Measurements from ENCODE around the gene CDC45. TPM values are rescaled to one million over a fixed set of nuclear protein-coding genes. Genes with fewer than 3 reads are reported as not detected.
"Not testable (repeated sequence)": the region's sequence is repeated elsewhere in the genome, so short reads cannot be mapped to it uniquely, and the experiment has no call there.

Gene CDC45
- total and polyA plus RNA-seq, 10 donors, result 1.5 to 7.3 (median 4.9) TPM

DNA sequence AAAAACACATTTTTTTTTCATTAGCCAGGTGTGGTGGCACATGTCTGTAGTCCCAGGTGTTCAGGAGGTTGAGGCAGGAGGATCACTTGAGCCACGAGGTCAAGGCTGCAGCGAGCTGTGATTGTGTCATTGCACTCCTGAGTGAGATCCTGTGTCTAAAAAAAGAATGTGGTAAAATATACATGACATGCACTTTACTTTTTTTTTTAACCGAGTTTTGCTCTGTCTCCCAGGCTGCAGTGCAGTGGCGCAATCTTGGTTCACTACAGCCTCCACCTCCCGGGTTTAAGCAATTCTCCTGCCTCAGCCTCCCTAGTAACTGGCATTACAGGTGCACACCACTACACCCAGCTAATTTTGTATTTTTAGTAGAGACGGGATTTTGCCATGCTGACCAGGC is 67.0 kb downstream of the CDC45 start:
- no peaks in the 10 kb centered on the region for H3K36me3 ChIP-seq
- no peaks in the 10 kb centered on the region for H3K9me3 ChIP-seq
- WGBS, 5 donors, result 53 to 63% (median 54%) methylated on average over 6 of the region's 6 CpGs
- H3K4me3 ChIP-seq, result no peak overlapping the region
- H3K27me3 ChIP-seq (replicated peaks in 1 of 7), result peaks cover 0 to 22% (median 0%) of the 10 kb centered on the region in 7 donors
- no peak overlapping the region for H3K27ac ChIP-seq
- H3K4me1 ChIP-seq, result peaks cover 0 to 25% (median 3%) of the 10 kb centered on the region in 6 donors
- intact Hi-C loops (cut with DNase I; ENCODE audit: low total_unique reads), result no loop called here
- TF ChIP-seq POLR2A (IDR thresholded peaks at IDR 0.05) (no peak), POLR2AphosphoS5 (IDR thresholded peaks at IDR 0.05) (no peak)
- TF ChIP-seq, protein P1, sequence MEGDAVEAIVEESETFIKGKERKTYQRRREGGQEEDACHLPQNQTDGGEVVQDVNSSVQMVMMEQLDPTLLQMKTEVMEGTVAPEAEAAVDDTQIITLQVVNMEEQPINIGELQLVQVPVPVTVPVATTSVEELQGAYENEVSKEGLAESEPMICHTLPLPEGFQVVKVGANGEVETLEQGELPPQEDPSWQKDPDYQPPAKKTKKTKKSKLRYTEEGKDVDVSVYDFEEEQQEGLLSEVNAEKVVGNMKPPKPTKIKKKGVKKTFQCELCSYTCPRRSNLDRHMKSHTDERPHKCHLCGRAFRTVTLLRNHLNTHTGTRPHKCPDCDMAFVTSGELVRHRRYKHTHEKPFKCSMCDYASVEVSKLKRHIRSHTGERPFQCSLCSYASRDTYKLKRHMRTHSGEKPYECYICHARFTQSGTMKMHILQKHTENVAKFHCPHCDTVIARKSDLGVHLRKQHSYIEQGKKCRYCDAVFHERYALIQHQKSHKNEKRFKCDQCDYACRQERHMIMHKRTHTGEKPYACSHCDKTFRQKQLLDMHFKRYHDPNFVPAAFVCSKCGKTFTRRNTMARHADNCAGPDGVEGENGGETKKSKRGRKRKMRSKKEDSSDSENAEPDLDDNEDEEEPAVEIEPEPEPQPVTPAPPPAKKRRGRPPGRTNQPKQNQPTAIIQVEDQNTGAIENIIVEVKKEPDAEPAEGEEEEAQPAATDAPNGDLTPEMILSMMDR (IDR thresholded peaks at IDR 0.05 in 8 of 11, conservative IDR thresholded peaks at IDR 0.05 in 3 of 11), result no peak
- DNase-seq, result no peak

DNA sequence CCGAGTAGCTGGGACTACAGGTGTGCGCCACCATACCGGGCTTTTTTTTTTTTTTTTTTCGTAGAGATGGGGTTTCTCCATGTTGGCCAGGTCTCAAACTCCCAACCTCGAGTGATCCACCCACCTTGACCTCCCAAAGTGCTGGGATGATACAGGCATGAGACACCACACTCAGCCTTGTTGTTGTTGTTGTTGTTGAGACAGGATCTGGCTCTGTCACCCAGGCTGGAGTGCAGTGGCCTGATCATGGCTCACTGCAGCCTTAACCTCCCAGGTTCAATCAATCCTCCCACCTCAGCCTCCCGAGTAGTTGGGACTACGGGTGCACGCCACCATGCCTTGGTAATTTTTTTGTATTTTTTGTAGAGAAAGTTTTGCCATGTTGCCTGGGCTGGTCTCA is 67.9 kb downstream of the CDC45 start:
- Histone ChIP-seq H3K4me1 (peaks cover 0 to 25% (median 3%) of the 10 kb centered on the region in 6 donors), H3K4me3 (no peak overlapping the region), H3K36me3 (no peaks in the 10 kb centered on the region), H3K27ac (no peak overlapping the region), H3K27me3 (replicated peaks in 1 of 7) (peaks cover 0 to 22% (median 0%) of the 10 kb centered on the region in 7 donors), H3K9me3 (peaks cover 0 to 2% (median 0%) of the 10 kb centered on the region in 8 donors)
- TF ChIP-seq POLR2AphosphoS5 (IDR thresholded peaks at IDR 0.05) (no peak), POLR2A (IDR thresholded peaks at IDR 0.05) (no peak)
- TF ChIP-seq, protein P1 (IDR thresholded peaks at IDR 0.05 in 8 of 11, conservative IDR thresholded peaks at IDR 0.05 in 3 of 11), result no peak
- intact Hi-C loops (cut with DNase I; ENCODE audit: low total_unique reads), result no loop called here
- no peak for DNase-seq
- WGBS, 5 donors, result 90 to 93% (median 91%) methylated on average over 8 of the region's 8 CpGs

DNA sequence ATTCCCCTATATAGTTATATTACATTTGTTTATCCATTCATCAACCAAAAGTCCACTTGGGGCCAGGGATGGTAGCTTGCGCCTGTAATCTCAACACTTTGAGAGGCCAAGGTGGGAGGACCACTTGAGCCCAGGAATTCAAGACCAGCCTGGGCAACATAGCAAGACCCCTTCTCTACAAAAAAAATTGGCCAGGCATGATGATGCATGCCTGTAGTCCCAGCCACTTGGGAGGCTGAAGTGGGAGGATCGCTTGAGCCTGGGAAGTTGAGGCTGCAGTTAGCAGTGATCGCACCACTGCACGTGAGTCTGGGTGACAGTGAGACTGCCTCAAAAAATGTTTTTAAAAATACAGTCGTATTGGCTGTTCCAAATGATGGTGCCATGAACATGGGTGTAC is 68.7 kb downstream of the CDC45 start:
- H3K36me3 ChIP-seq; DNase-seq; H3K27ac ChIP-seq; H3K9me3 ChIP-seq; H3K4me3 ChIP-seq; intact Hi-C loops (cut with DNase I; ENCODE audit: low total_unique reads): not testable (repeated sequence)
- peaks cover 0 to 22% (median 0%) of the 10 kb centered on the region in 7 donors for H3K27me3 ChIP-seq (replicated peaks in 1 of 7)
- 93 to 98% (median 96%) methylated on average over 5 of the region's 5 CpGs for WGBS, 5 donors
- H3K4me1 ChIP-seq, result peaks cover 0 to 25% (median 3%) of the 10 kb centered on the region in 6 donors

DNA sequence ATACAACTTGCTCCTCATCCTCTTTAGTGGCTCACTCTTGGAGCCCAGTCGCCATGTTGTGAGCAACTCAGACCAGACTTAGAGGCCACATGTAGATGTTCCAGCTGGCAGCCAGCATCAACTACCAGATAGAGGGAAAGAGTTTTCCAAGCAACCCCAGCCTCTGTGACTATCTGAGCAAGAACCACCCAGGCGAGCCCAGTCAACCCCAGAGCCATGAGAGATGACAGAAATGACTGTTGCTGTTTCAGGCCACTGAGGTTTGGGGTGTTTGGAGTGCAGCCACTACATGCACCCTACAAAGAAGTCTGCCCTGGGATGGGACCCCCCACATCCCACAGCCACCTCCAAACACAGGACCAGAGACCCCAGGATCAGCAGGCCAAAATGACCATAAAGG is 69.2 kb downstream of the CDC45 start:
- no peak for DNase-seq
- Histone ChIP-seq H3K27me3 (replicated peaks in 1 of 7) (peaks cover 0 to 19% (median 0%) of the 10 kb centered on the region in 7 donors), H3K9me3 (peaks cover 0 to 14% (median 7%) of the 10 kb centered on the region in 8 donors), H3K4me1 (peaks cover 0 to 20% (median 3%) of the 10 kb centered on the region in 6 donors), H3K27ac (no peak overlapping the region), H3K4me3 (no peak overlapping the region), H3K36me3 (no peaks in the 10 kb centered on the region)
- WGBS, 5 donors, result 84 to 92% (median 89%) methylated on average over 2 of the region's 2 CpGs
- intact Hi-C loops (cut with DNase I; ENCODE audit: low total_unique reads), result no loop called here
- TF ChIP-seq POLR2AphosphoS5 (IDR thresholded peaks at IDR 0.05) (no peak), POLR2A (IDR thresholded peaks at IDR 0.05) (no peak)
- TF ChIP-seq, protein P1 (IDR thresholded peaks at IDR 0.05 in 8 of 11, conservative IDR thresholded peaks at IDR 0.05 in 3 of 11), result no peak

DNA sequence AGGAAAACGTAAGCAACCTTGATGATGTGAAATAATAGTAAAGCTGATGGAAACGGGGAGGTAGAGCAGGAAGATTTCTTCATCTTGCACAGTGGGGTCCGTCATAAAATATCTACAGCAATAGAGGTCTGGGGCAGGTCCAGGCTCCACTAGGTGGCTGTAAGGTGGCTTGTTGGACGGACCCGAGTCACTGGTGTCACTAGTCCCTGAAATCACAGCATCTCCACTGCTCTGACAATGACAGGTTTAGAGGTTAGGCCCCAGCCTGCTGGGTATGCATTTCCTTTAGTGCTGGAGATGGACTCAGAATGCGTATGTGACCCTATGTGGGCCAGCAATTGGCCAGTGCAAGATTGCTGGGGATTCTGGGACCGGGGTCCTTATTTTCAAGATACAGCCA is 69.7 kb downstream of the CDC45 start:
- Histone ChIP-seq H3K27me3 (replicated peaks in 1 of 7) (peaks cover 0 to 17% (median 0%) of the 10 kb centered on the region in 7 donors), H3K4me1 (peaks cover 0 to 16% (median 2%) of the 10 kb centered on the region in 6 donors), H3K9me3 (peaks cover 0 to 14% (median 7%) of the 10 kb centered on the region in 8 donors), H3K36me3 (no peaks in the 10 kb centered on the region), H3K27ac (no peak overlapping the region), H3K4me3 (no peak overlapping the region)
- intact Hi-C loops (cut with DNase I; ENCODE audit: low total_unique reads), result no loop called here
- DNase-seq, result no peak
- TF ChIP-seq, protein P1 (IDR thresholded peaks at IDR 0.05 in 8 of 11, conservative IDR thresholded peaks at IDR 0.05 in 3 of 11), result no peak
- TF ChIP-seq POLR2AphosphoS5 (IDR thresholded peaks at IDR 0.05), result no peak
- no peak for TF ChIP-seq POLR2A (IDR thresholded peaks at IDR 0.05)
- WGBS, 5 donors, result 77 to 87% (median 81%) methylated on average over 6 to 7 of the region's 7 CpGs
